DND-41 (cell line): Measurements from ENCODE around the gene NKAIN2.

ENCODE experiments used
- EZH2 ChIP-seq: IDR thresholded peaks from 3 replicates; pipeline ENCODE4 v1.6.1; 2012; ENCODE audit warnings: borderline replicate concordance, low read depth, mild to moderate bottlenecking, moderate library complexity, low read length, inconsistent platforms; ENCODE audit not compliant: severe bottlenecking
- TF ChIP-seq, protein P1 (sequence below): IDR thresholded peaks from 2 replicates; pipeline ENCODE4 v1.5.1; 2012; ENCODE audit warnings: borderline replicate concordance, low read length, moderate library complexity, mild to moderate bottlenecking; ENCODE audit not compliant: poor library complexity, severe bottlenecking; ENCODE audit errors: extremely low read depth

DNA sequence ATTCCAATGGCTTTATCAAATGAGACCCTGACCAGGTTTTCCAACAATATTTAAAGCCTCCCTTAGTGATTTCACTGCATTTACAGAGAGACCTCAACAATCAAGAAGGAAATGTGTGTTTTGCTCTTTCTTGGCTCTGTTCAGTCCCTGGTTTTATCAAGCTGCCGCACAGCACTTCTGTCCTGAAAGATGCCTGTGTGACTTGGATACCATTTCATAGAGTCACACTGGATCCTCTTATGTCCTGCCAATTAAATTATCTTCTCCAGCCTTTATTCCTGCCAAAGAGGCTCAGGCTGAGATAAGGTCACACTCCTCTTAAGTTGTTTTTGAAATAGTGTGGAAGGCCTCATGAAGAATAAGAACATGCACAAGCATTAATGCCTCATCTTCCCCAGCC is 961.6 kb downstream of the NKAIN2 start:
- TF ChIP-seq EZH2 = no peak
- TF ChIP-seq, protein P1, sequence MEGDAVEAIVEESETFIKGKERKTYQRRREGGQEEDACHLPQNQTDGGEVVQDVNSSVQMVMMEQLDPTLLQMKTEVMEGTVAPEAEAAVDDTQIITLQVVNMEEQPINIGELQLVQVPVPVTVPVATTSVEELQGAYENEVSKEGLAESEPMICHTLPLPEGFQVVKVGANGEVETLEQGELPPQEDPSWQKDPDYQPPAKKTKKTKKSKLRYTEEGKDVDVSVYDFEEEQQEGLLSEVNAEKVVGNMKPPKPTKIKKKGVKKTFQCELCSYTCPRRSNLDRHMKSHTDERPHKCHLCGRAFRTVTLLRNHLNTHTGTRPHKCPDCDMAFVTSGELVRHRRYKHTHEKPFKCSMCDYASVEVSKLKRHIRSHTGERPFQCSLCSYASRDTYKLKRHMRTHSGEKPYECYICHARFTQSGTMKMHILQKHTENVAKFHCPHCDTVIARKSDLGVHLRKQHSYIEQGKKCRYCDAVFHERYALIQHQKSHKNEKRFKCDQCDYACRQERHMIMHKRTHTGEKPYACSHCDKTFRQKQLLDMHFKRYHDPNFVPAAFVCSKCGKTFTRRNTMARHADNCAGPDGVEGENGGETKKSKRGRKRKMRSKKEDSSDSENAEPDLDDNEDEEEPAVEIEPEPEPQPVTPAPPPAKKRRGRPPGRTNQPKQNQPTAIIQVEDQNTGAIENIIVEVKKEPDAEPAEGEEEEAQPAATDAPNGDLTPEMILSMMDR = no peak
